OCI-LY3 (cell line): ENCODE results near the gene IL1RAPL1.

Experiments
- CTCF ChIP-seq: fragments of 200-600, 300-600 bp; sonication (generic); IDR thresholded peaks from 2 replicates; pipeline ENCODE4 v1.5.1; 2014; ENCODE audit warnings: antibody characterized with exemption, low read length, low read depth
- EZH2phosphoT487 ChIP-seq: fragments of 200-600 bp; shearing (Covaris generic); IDR thresholded peaks from 2 replicates; pipeline ENCODE4 v1.6.1; 2018; ENCODE audit warnings: antibody characterized with exemption, mixed run types, low read depth

- TF ChIP-seq CTCF (no peak), EZH2phosphoT487 (no peak)
These were observed 5.7 kb upstream of the IL1RAPL1 start for GRCh38 chrX:28581522-28581921.
